Peyer's patch (tissue), 4 donors: ENCODE data around the gene ALAS1. TPM values are rescaled to one million over a fixed set of nuclear protein-coding genes. Genes with fewer than 3 reads are reported as not detected.

Experiments used
- total RNA-seq, 4 donors: library from RNA; depleted of rRNA; stranded (reverse); fragments of >200 nt; gene quantifications; one replicate each; pipeline ENCODE4 v1.1.0, GENCODE V29; 2016

Gene ALAS1
- total RNA-seq, 4 donors from 2014 or later = 73.3 to 92.8 (median 89.8) TPM

Other genes starting within 250 kb of the ALAS1 start
- not detected for gene GPR62, start 242.8 kb upstream of the ALAS1 start, total RNA-seq
- gene PCBP4, start 230.7 kb upstream of the ALAS1 start, total RNA-seq = 10 to 100 TPM; 31.3 to 44.7 (median 37.7) TPM
- 100 to 1,000 TPM in 3 of 4 donors, 10 to 100 TPM in 1; 43.7 to 135 (median 127) TPM for gene ABHD14B, start 224.1 kb upstream of the ALAS1 start, total RNA-seq
- gene ABHD14A, start 223.1 kb upstream of the ALAS1 start, total RNA-seq = 10 to 100 TPM in 2 of 4 donors, 1 to 10 TPM in 2; 3.9 to 11.6 (median 7.7) TPM
- 100 to 1,000 TPM in 3 of 4 donors, 10 to 100 TPM in 1; 95.7 to 977 (median 609) TPM for gene ACY1, start 214.6 kb upstream of the ALAS1 start, total RNA-seq
- gene RPL29, start 202.3 kb upstream of the ALAS1 start, total RNA-seq = 100 to 1,000 TPM; 643 to 841 (median 711) TPM
- 1 to 10 TPM; 3.3 to 7.1 (median 6.0) TPM for gene DUSP7, start 141.6 kb upstream of the ALAS1 start, total RNA-seq
- gene POC1A, start 43.7 kb upstream of the ALAS1 start, total RNA-seq = 1 to 10 TPM; 3.4 to 9.3 (median 6.5) TPM
- 1 to 10 TPM in 1 of 4 donors, under 1 TPM in 1, not detected in 2; 0.27 to 1.7 TPM for gene TLR9, start 27.5 kb downstream of the ALAS1 start, total RNA-seq
- 10 to 100 TPM; 46.2 to 68.8 (median 59.3) TPM for gene TWF2, start 41.0 kb downstream of the ALAS1 start, total RNA-seq
- 10 to 100 TPM in 1 of 4 donors, 1 to 10 TPM in 3; 4.0 to 32.2 (median 6.7) TPM for gene PPM1M, start 47.6 kb downstream of the ALAS1 start, total RNA-seq
- gene WDR82, start 80.5 kb downstream of the ALAS1 start, total RNA-seq = 10 to 100 TPM; 29.7 to 44.0 (median 38.3) TPM
- 100 to 1,000 TPM in 3 of 4 donors, 10 to 100 TPM in 1; 89.1 to 274 (median 224) TPM for gene GLYCTK, start 89.7 kb downstream of the ALAS1 start, total RNA-seq
- 100 to 1,000 TPM in 1 of 4 donors, 10 to 100 TPM in 3; 19.3 to 103 (median 64.2) TPM for gene DNAH1, start 118.2 kb downstream of the ALAS1 start, total RNA-seq
- 10 to 100 TPM; 49.9 to 94.4 (median 77.0) TPM for gene BAP1, start 211.8 kb downstream of the ALAS1 start, total RNA-seq
- gene PHF7, start 212.5 kb downstream of the ALAS1 start, total RNA-seq = 10 to 100 TPM; 12.4 to 34.6 (median 17.4) TPM
- 10 to 100 TPM; 18.8 to 24.8 (median 22.0) TPM for gene SEMA3G, start 246.9 kb downstream of the ALAS1 start, total RNA-seq